ENCODE measurements around the gene BCL2L13. TPM values are rescaled to one million over a fixed set of nuclear protein-coding genes. Genes with fewer than 3 reads are reported as not detected.

Gene BCL2L13
- total RNA-seq, 1 donor from 2014 or later = 42.6 TPM

- TF ChIP-seq, protein P1, sequence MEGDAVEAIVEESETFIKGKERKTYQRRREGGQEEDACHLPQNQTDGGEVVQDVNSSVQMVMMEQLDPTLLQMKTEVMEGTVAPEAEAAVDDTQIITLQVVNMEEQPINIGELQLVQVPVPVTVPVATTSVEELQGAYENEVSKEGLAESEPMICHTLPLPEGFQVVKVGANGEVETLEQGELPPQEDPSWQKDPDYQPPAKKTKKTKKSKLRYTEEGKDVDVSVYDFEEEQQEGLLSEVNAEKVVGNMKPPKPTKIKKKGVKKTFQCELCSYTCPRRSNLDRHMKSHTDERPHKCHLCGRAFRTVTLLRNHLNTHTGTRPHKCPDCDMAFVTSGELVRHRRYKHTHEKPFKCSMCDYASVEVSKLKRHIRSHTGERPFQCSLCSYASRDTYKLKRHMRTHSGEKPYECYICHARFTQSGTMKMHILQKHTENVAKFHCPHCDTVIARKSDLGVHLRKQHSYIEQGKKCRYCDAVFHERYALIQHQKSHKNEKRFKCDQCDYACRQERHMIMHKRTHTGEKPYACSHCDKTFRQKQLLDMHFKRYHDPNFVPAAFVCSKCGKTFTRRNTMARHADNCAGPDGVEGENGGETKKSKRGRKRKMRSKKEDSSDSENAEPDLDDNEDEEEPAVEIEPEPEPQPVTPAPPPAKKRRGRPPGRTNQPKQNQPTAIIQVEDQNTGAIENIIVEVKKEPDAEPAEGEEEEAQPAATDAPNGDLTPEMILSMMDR (IDR thresholded peaks at IDR 0.05; ENCODE audit: partially characterized antibody, unreplicated experiment) = no peak
- H3K4me1 Mint-ChIP-seq (ENCODE audit: low read depth, unreplicated experiment) = peaks cover 9% of the 10 kb centered on the region
- H3K36me3 Mint-ChIP-seq (ENCODE audit: unreplicated experiment) = no peaks in the 10 kb centered on the region
- no peak overlapping the region for H3K4me3 Mint-ChIP-seq (ENCODE audit: unreplicated experiment)
- H3K27ac Mint-ChIP-seq (ENCODE audit: unreplicated experiment) = peak overlapping the region; percentile 22
- peaks cover 5% of the 10 kb centered on the region for H3K9me3 Mint-ChIP-seq (ENCODE audit: unreplicated experiment)
- H3K27me3 Mint-ChIP-seq (ENCODE audit: unreplicated experiment) = peaks cover 10% of the 10 kb centered on the region
- DNase-seq = no peak
Observed at GRCh38 chr22:17770180-17771077, 131.9 kb downstream of the BCL2L13 start.

GRCh38 chr22:17772249-17772957 is 133.8 kb downstream of the BCL2L13 start:
- peak overlapping the region; percentile 79 for H3K4me3 Mint-ChIP-seq (ENCODE audit: unreplicated experiment)
- no peaks in the 10 kb centered on the region for H3K36me3 Mint-ChIP-seq (ENCODE audit: unreplicated experiment)
- peaks cover 8% of the 10 kb centered on the region for H3K9me3 Mint-ChIP-seq (ENCODE audit: unreplicated experiment)
- H3K27me3 Mint-ChIP-seq (ENCODE audit: unreplicated experiment) = peaks cover 12% of the 10 kb centered on the region
- peak overlapping the region; percentile 43 for H3K27ac Mint-ChIP-seq (ENCODE audit: unreplicated experiment)
- H3K4me1 Mint-ChIP-seq (ENCODE audit: low read depth, unreplicated experiment) = peaks cover 11% of the 10 kb centered on the region
- TF ChIP-seq, protein P1 (IDR thresholded peaks at IDR 0.05; ENCODE audit: partially characterized antibody, unreplicated experiment) = no peak
- no peak for DNase-seq

- TF ChIP-seq, protein P1 (IDR thresholded peaks at IDR 0.05; ENCODE audit: partially characterized antibody, unreplicated experiment) = no peak
- H3K9me3 Mint-ChIP-seq (ENCODE audit: unreplicated experiment) = peaks cover 8% of the 10 kb centered on the region
- H3K27ac Mint-ChIP-seq (ENCODE audit: unreplicated experiment) = peak overlapping the region; percentile 66
- H3K4me3 Mint-ChIP-seq (ENCODE audit: unreplicated experiment) = peak overlapping the region; percentile 79
- H3K4me1 Mint-ChIP-seq (ENCODE audit: low read depth, unreplicated experiment) = peaks cover 11% of the 10 kb centered on the region
- no peaks in the 10 kb centered on the region for H3K36me3 Mint-ChIP-seq (ENCODE audit: unreplicated experiment)
- peak; percentile 17 for DNase-seq
- peaks cover 10% of the 10 kb centered on the region for H3K27me3 Mint-ChIP-seq (ENCODE audit: unreplicated experiment)
Observed at GRCh38 chr22:17772958-17773605, 134.5 kb downstream of the BCL2L13 start.

GRCh38 chr22:17773606-17774205 is 135.1 kb downstream of the BCL2L13 start:
- Mint-ChIP-seq H3K4me1 (ENCODE audit: low read depth, unreplicated experiment) (peaks cover 11% of the 10 kb centered on the region), H3K9me3 (ENCODE audit: unreplicated experiment) (peaks cover 8% of the 10 kb centered on the region), H3K4me3 (ENCODE audit: unreplicated experiment) (peak overlapping the region; percentile 79), H3K36me3 (ENCODE audit: unreplicated experiment) (no peaks in the 10 kb centered on the region), H3K27ac (ENCODE audit: unreplicated experiment) (peak overlapping the region; percentile 66), H3K27me3 (ENCODE audit: unreplicated experiment) (peaks cover 10% of the 10 kb centered on the region)
- TF ChIP-seq, protein P1 (IDR thresholded peaks at IDR 0.05; ENCODE audit: partially characterized antibody, unreplicated experiment) = no peak
- peak; percentile 77 for DNase-seq
